OCI-LY7 (cell line): ENCODE data around the gene DUSP15. TPM values are rescaled to one million over a fixed set of nuclear protein-coding genes. Genes with fewer than 3 reads are reported as not detected.

Experiments used
- BruUV-seq: library from RNA; stranded (reverse); fragments of 400-500 nt; replicated peaks from 2 replicates; lab custom pipeline; 2021; lab: Mats Ljungman, UMichigan
- CTCF ChIA-PET: fragments of 300-600 bp; sonication (Branson Sonifier 250); formaldehyde crosslinking; loops from one replicate; lab custom pipeline; 2022; ENCODE audit warnings: antibody characterized with exemption; ENCODE audit not compliant: unreplicated experiment; lab: Charles Lee
- POLR2A ChIA-PET: fragments of 300-600 bp; sonication (Branson Sonifier 250); formaldehyde crosslinking; loops from one replicate; lab custom pipeline; 2022; ENCODE audit warnings: antibody characterized with exemption; lab: Charles Lee
- DNase-seq: peaks from one replicate; pipeline ENCODE4 v3.0.0-alpha.2; 2015; ENCODE audit warnings: low spot score
- H2AFZ ChIP-seq: fragments of 200-600 bp; sonication (generic), shearing (Covaris generic); 2 replicates; pipeline ENCODE4 v1.6.1; 2014; ENCODE audit warnings: mild to moderate bottlenecking, antibody characterized with exemption, low read length, moderate library complexity
- H3K27ac ChIP-seq: fragments of 200-600 bp; sonication (generic); 2 replicates; pipeline ENCODE4 v1.5.1; 2014; ENCODE audit warnings: mixed run types, low read depth, mild to moderate bottlenecking, moderate library complexity, low read length, inconsistent platforms; ENCODE audit not compliant: poor library complexity, severe bottlenecking
- H3K36me3 ChIP-seq: fragments of 200-600 bp; sonication (generic); 2 replicates; pipeline ENCODE4 v1.6.1; 2014; ENCODE audit warnings: mild to moderate bottlenecking, antibody characterized with exemption, low read length, moderate library complexity, mixed read lengths; ENCODE audit not compliant: insufficient read depth
- H3K4me1 ChIP-seq: fragments of 200-600 bp; sonication (generic); 2 replicates; pipeline ENCODE4 v1.5.1; 2014; ENCODE audit warnings: mild to moderate bottlenecking, low read length; ENCODE audit not compliant: insufficient read depth, poor library complexity, severe bottlenecking
- H3K4me2 ChIP-seq: fragments of 200-600 bp; sonication (generic); 2 replicates; pipeline ENCODE4 v1.6.1; 2014; ENCODE audit warnings: mild to moderate bottlenecking, low read length
- H3K4me3 ChIP-seq: fragments of 200-600 bp; sonication (generic); 2 replicates; pipeline ENCODE4 v1.5.1; 2014; ENCODE audit warnings: mild to moderate bottlenecking, low read depth, low read length; ENCODE audit not compliant: poor library complexity, severe bottlenecking
- H3K79me2 ChIP-seq: fragments of 200-600 bp; sonication (generic); 2 replicates; pipeline ENCODE4 v1.6.1; 2016; ENCODE audit warnings: low read depth, mild to moderate bottlenecking, low read length, moderate library complexity, mixed read lengths; ENCODE audit not compliant: insufficient read depth
- H3K9me2 ChIP-seq: fragments of 200-600 bp; sonication (generic); 2 replicates; pipeline ENCODE4 v1.6.1; 2016; ENCODE audit warnings: mild to moderate bottlenecking, low read length, mixed read lengths; ENCODE audit not compliant: insufficient read depth
- H3K9me3 ChIP-seq: fragments of 200-600 bp; sonication (generic); 2 replicates; pipeline ENCODE4 v1.6.1; 2014; ENCODE audit warnings: mild to moderate bottlenecking, mixed run types, low read length, mixed read lengths
- H4K20me1 ChIP-seq: fragments of 200-600 bp; sonication (generic); 2 replicates; pipeline ENCODE4 v1.6.1; 2014; ENCODE audit warnings: mild to moderate bottlenecking, antibody characterized with exemption, low read length, moderate library complexity, mixed read lengths; ENCODE audit not compliant: insufficient read depth
- CTCF ChIP-seq: fragments of 200-600 bp; sonication (generic); conservative IDR thresholded peaks from 2 replicates; pipeline ENCODE4 v1.5.1; 2014; ENCODE audit warnings: mild to moderate bottlenecking, antibody characterized with exemption, low read length, moderate library complexity, mixed read lengths
- EZH2phosphoT487 ChIP-seq: fragments of 200-600 bp; sonication (generic); IDR thresholded peaks from 2 replicates; pipeline ENCODE4 v1.6.1; 2018; ENCODE audit warnings: low read depth, borderline replicate concordance, mild to moderate bottlenecking, mixed run types, antibody characterized with exemption, low read length, moderate library complexity, mixed read lengths
- intact Hi-C: fragments of 100-400 bp; cut with micrococcal nuclease; formaldehyde crosslinking; loops from one replicate; pipeline ENCODE4 v1.10.0; 2022; ENCODE audit not compliant: unreplicated experiment
- total RNA-seq, 2 experiments: library from RNA; depleted of rRNA in 1 of 2; stranded (reverse); fragments of >200 nt in 1 of 2; shearing (Covaris generic) in 1 of 2; gene quantifications; 2 replicates each; pipeline ENCODE4 v1.2.3, GENCODE V29; 2014 to 2022

Gene DUSP15
- total RNA-seq, 2 experiments from 2014 or later: 0.19 to 0.61 TPM

DNA sequence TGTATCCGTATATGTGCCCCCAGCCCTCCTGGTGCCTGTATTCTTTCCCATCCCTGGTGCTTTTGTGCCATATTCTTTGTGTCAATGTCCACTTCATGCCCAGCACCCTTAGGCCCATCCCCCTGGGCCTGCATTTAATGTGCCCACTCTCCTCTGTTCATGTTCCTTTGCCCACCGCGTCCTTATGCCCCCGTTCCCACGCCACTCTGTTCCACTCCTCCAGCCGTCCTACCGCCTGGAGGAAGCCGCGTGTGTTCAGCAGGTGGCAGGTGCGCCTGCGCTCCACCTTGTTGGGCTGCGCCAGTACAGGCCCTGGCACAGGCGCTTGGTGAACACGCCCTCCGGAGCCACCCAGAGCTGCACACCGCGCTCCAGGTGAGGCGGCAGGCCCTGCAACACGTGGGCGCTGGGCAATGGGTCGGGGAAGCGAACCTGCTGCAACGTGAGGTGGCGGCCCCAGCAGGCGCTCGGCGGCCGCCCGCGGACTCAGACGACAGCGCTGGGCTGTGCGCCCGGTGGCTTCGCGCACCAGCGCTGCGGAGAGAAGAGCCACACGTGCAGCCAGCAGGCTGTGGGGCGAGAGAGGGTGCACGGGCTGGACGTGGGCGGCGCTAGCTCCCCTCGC is 20.9 kb downstream of the DUSP15 start:
- no peak overlapping the region for H3K27ac ChIP-seq
- H3K4me2 ChIP-seq: no peak overlapping the region
- H2AFZ ChIP-seq: no peak overlapping the region
- TF ChIP-seq EZH2phosphoT487 (no peak), CTCF (no peak)
- POLR2A ChIA-PET: no interaction called here
- DNase-seq: no peak
- CTCF ChIA-PET: no interaction called here
- no peaks in the 10 kb centered on the region for H3K9me3 ChIP-seq
- no peaks in the 10 kb centered on the region for H3K79me2 ChIP-seq
- BruUV-seq: no TSS peak
- peaks cover 7% of the 10 kb centered on the region for H3K4me1 ChIP-seq
- H3K36me3 ChIP-seq: no peaks in the 10 kb centered on the region
- no peak overlapping the region for H3K4me3 ChIP-seq
- intact Hi-C loops: no loop called here
- H4K20me1 ChIP-seq: no peaks in the 10 kb centered on the region
- H3K9me2 ChIP-seq: no peaks in the 10 kb centered on the region

GRCh38 chr20:31848088-31848999 is 22.0 kb downstream of the DUSP15 start:
- Histone ChIP-seq H2AFZ (no peak overlapping the region), H3K36me3 (no peaks in the 10 kb centered on the region), H3K4me1 (peaks cover 7% of the 10 kb centered on the region), H3K4me2 (no peak overlapping the region), H3K9me2 (no peaks in the 10 kb centered on the region), H3K79me2 (no peaks in the 10 kb centered on the region), H3K4me3 (no peak overlapping the region), H3K27ac (no peak overlapping the region), H4K20me1 (no peaks in the 10 kb centered on the region), H3K9me3 (no peaks in the 10 kb centered on the region)
- no peak for TF ChIP-seq EZH2phosphoT487
- ChIA-PET POLR2A (no interaction called here), CTCF (no interaction called here)
- no peak for DNase-seq
- intact Hi-C loops: no loop called here
- no TSS peak for BruUV-seq

- no peak overlapping the region for H2AFZ ChIP-seq
- BruUV-seq: no TSS peak
- H3K9me3 ChIP-seq: no peaks in the 10 kb centered on the region
- ChIA-PET CTCF (interaction anchor here (0.6 to 1.3 kb wide), 4 partner anchors 9 to 239 kb away, joined by 3 to 4 read pairs (median 3); no protein-coding TSS in a partner anchor), POLR2A (interaction anchor here (0.6 kb wide), 1 partner anchor 564 kb away, joined by 4 read pairs; no protein-coding TSS in a partner anchor)
- no peak overlapping the region for H3K27ac ChIP-seq
- H3K4me1 ChIP-seq: peaks cover 13% of the 10 kb centered on the region
- TF ChIP-seq CTCF (peak; percentile 53), EZH2phosphoT487 (no peak)
- no peak overlapping the region for H3K4me2 ChIP-seq
- H3K4me3 ChIP-seq: no peak overlapping the region
- H3K36me3 ChIP-seq: no peaks in the 10 kb centered on the region
- no peaks in the 10 kb centered on the region for H3K79me2 ChIP-seq
- no peaks in the 10 kb centered on the region for H4K20me1 ChIP-seq
- intact Hi-C loops: loop anchor here (1.0 kb wide), 1 partner anchor 23 kb away; no protein-coding TSS in a partner anchor
- DNase-seq: no peak
- no peaks in the 10 kb centered on the region for H3K9me2 ChIP-seq
Observed at GRCh38 chr20:31846793-31847138, 23.6 kb downstream of the DUSP15 start.
